ES-I3 (cell line): ENCODE measurements around the gene ARHGEF4.

ENCODE experiments used
- H3K36me3 ChIP-seq: 2 replicates; pipeline ENCODE4 v1.6.1; 2013; ENCODE audit warnings: mild to moderate bottlenecking, low read length, control low read depth, moderate library complexity; ENCODE audit not compliant: insufficient read depth
- H3K4me1 ChIP-seq: 2 replicates; pipeline ENCODE4 v1.6.1; 2013; ENCODE audit warnings: mild to moderate bottlenecking, control low read depth, low read length; ENCODE audit not compliant: insufficient read depth
- H3K9ac ChIP-seq: 2 replicates; pipeline ENCODE4 v1.6.1; 2013; ENCODE audit warnings: low read depth, mild to moderate bottlenecking, low read length, moderate library complexity
- H3K9me3 ChIP-seq: 2 replicates; pipeline ENCODE4 v1.6.1; 2013; ENCODE audit warnings: mild to moderate bottlenecking, low read length, moderate library complexity; ENCODE audit not compliant: control insufficient read depth, insufficient read depth

Gene ARHGEF4

DNA sequence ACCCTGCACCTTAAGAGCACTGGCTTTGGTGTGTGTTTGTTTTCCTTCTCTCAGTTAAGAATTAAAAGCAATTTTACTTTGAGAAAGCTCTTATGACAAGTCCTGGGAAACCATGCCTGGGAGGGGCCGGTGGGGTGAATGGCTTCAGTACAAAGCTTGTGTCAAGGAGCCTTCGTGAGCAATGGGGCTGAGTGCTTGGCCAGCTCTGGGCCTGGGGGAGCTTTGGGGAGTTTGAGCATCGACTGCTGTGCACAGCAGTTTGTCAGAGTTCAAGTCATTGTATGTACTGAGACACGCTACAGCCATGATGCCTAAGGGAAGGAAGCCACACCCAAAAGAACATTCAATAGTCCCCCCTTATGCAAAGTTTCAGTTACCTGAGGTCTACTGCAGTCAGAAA, 75.8 kb downstream of the ARHGEF4 start:
- H3K9ac ChIP-seq = no peak overlapping the region
- H3K4me1 ChIP-seq = peaks cover 7% of the 10 kb centered on the region; the same call in 1 of the 2 replicates
- H3K36me3 ChIP-seq = no peaks in the 10 kb centered on the region
- H3K9me3 ChIP-seq = no peaks in the 10 kb centered on the region

DNA sequence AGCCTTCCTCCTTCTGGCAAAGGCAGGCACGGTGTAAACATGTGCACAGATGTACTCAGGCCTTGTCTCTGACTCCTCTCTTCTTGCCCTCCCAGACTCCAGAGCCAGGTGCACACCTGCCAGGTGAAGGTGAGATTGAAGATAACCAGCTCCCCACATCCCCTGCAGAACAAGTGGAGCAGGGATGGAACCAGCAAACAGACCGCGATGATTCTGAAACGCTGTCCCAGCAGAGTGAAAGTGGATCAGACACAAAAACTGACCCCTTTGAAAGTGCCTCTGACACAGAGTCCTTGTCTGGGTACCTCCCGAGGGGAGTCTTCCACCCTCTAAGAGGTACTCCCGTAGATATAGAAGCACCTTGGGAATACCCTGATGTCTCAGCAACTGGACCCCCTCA, 77.2 kb downstream of the ARHGEF4 start:
- Histone ChIP-seq H3K9me3 (no peaks in the 10 kb centered on the region), H3K9ac (no peak overlapping the region), H3K36me3 (no peaks in the 10 kb centered on the region), H3K4me1 (peaks cover 11% of the 10 kb centered on the region; the same call in 1 of the 2 replicates)

DNA sequence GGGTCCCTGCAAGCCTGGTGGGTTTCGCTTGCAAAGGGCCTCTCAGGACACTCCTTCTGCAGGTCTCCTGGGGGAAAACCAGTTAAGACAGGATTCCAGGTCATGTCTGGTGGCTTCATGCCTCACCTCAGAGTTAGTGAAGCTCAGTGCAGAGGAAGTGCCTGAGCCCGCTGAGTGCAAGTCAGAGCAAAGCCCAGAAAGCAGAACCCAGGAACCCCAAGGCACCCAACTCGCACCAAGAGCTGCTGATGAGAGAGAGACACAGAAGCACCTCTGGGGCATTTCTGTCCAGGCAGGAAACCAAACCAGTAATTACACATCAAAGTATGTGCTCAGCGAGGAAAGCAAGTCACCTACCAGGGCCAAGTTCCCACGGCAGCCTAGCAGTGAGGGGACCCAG, 78.4 kb downstream of the ARHGEF4 start:
- H3K9me3 ChIP-seq = no peaks in the 10 kb centered on the region
- no peaks in the 10 kb centered on the region for H3K36me3 ChIP-seq
- H3K4me1 ChIP-seq = peaks cover 11% of the 10 kb centered on the region; the same call in 1 of the 2 replicates
- H3K9ac ChIP-seq = no peak overlapping the region

DNA sequence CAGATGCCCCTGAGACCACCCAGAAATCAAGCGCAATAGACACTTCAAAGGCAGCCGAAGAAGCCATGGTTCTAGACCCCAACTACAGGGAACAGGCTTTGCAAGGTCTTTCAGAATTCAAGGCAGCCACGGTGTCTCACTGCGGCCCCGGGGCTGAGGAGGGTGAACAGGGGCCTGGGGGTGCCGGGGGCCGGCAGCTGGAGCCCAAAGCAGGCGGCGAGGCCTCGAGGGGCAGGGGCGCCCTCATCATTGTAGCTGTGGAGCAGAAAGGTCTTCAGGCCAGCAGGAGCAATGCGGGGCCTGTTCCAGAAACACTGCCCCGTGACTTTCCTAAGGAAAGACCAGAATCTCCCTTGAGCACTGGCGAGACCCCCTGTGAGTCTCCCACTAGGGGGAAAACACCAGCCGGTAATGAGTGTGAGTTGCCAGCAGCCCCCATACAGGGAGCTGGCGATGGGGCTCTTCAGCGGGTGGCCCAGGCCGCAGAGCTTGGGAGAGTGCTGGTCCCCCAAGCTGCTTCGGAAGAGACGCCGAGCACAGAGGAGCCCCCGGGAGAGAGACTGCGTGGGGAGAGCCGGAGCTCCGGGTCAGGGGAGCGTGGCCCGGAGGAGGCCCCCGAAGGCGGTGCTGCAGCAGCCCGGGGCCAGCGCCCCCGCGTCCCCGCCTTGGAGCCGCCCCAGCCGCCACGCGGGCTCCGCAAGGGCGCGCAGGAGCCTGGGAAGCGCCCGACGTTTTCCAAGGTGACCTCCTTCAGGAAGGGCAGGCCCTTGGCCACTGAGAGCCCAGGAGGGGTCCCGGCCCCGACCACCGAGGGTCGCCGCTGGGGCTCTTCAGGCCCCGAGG, 79.1 kb downstream of the ARHGEF4 start:
- Histone ChIP-seq H3K9ac (no peak overlapping the region), H3K9me3 (no peaks in the 10 kb centered on the region), H3K4me1 (peaks cover 11% of the 10 kb centered on the region; the same call in 1 of the 2 replicates), H3K36me3 (no peaks in the 10 kb centered on the region)

DNA sequence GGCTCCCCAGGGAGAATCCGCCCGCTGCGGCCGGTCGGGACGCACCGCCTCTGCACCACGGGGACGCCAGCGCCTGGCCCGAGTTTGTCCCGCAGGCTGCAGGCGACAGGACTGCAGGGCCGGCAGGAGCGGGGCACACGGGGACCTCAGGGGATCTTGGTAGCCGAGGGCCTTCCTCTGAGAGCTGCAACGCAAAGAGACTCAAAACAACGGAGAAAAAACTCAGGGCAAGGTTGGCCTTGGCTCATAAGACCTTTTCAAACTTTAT, 79.7 kb downstream of the ARHGEF4 start:
- peaks cover 6% of the 10 kb centered on the region; the same call in 1 of the 2 replicates for H3K4me1 ChIP-seq
- no peaks in the 10 kb centered on the region for H3K9me3 ChIP-seq
- no peaks in the 10 kb centered on the region for H3K36me3 ChIP-seq
- H3K9ac ChIP-seq = no peak overlapping the region

DNA sequence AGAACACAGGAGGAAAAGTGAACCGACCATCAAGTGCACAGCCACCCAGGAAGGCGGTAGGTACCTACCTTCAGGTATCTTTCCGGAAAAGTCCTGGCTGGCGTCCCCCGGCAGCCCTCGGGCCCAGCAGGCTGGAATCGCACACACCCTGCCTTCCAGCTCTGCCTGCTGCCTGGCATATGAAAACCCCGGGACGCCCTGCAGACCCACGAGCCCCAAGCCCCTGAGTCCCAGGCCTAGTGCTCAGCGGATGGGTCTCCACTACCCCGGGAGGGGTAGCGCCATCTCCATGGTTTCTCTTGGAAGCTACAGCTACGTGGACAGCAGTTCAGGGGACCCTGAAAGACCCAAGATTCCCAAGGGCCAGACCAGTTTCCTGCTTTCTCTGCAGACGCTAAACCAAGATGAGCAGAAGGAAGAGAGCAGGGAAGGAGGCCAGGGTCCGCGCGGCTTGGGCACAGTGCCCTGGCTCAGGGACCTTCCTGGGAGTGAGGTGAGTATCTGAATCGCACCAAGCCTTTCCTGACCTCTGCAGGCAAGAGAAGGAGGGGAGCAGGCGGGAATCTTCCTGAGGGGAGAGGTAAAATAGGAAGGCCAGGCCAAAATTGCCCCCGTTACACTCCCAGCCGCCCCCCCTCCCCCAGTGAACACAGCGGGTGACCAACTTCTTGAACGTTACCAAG, 80.4 kb downstream of the ARHGEF4 start:
- H3K36me3 ChIP-seq = no peaks in the 10 kb centered on the region
- H3K9ac ChIP-seq = no peak overlapping the region
- peaks cover 4% of the 10 kb centered on the region; the same call in 1 of the 2 replicates for H3K4me1 ChIP-seq
- H3K9me3 ChIP-seq = no peaks in the 10 kb centered on the region

DNA sequence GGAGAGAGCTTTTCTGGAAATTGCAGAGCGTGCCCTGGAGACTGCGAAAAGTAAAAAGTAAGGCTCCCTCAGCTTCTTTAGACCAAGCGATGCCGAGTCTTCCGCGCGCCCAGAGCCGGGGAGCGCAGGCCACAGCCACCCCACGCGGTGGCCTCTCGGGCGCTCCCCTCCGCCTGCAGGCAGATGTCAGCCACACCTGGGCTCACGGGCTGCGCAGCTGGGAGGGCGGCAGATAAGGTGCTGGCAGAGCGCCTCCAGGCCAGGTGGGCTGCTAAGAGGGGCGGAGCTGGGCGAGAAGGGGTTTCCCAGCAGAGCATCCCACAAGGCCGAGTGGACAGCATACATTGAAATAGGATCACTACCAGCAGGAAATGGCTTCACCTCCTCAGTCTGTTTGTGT, 81.7 kb downstream of the ARHGEF4 start:
- H3K4me1 ChIP-seq = peaks cover 4% of the 10 kb centered on the region; the same call in 1 of the 2 replicates
- no peak overlapping the region for H3K9ac ChIP-seq
- H3K9me3 ChIP-seq = no peaks in the 10 kb centered on the region
- H3K36me3 ChIP-seq = no peaks in the 10 kb centered on the region

DNA sequence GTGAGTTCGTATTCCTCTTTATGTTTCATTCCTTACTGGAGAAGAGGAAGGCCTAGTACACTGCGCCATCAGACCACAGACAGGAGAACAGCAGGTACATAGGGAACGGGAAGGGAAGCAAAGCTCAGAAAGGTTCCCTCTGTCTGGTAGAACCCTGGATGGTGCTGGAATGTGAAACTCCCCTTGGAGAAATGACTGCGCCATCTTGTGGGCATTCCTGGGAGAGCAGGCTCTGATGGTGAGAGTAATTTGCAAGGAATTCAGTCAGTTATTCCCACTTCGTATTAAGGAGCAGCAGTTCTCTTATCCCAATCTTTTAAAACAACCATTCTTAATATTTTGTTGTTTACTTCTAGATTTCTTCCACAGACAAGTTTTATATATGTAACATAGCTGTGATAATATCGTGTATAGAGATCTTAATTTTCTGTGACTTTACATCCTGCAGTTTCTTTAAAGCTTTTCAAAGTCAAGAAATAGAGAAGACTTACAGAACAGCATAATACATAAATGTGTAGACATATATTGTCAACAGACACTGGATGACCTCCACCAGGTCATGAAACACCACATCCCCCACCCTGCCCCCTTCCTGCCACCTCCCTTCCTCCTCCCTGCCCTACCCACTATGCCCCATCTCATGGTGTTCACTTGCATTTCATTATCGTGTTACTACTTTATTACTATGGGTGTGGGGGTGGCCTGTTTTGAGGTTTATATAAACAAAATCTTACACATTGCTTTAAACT, 83.9 kb downstream of the ARHGEF4 start:
- Histone ChIP-seq H3K36me3 (no peaks in the 10 kb centered on the region), H3K9me3 (no peaks in the 10 kb centered on the region; the same call in 1 of the 2 replicates), H3K9ac (no peak overlapping the region), H3K4me1 (peaks cover 4% of the 10 kb centered on the region; the same call in 1 of the 2 replicates)

DNA sequence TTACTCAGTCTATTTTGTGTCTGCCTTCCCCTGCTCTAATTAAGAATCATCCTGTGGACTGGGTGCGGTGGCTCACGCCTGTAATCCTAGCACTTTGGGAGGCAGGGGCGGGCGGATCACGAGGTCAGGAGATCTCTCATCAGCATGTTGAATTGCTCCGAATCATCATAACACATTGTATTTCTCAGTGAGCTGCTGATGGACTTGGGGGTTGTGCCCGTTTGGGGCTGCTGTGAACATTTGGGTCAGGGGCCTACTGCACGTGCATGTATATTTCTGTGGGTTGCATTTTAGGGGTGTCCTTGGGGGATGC, 84.4 kb downstream of the ARHGEF4 start:
- H3K36me3 ChIP-seq = no peaks in the 10 kb centered on the region
- H3K9ac ChIP-seq = no peak overlapping the region
- no peaks in the 10 kb centered on the region; the same call in 1 of the 2 replicates for H3K9me3 ChIP-seq
- peaks cover 4% of the 10 kb centered on the region; the same call in 1 of the 2 replicates for H3K4me1 ChIP-seq

DNA sequence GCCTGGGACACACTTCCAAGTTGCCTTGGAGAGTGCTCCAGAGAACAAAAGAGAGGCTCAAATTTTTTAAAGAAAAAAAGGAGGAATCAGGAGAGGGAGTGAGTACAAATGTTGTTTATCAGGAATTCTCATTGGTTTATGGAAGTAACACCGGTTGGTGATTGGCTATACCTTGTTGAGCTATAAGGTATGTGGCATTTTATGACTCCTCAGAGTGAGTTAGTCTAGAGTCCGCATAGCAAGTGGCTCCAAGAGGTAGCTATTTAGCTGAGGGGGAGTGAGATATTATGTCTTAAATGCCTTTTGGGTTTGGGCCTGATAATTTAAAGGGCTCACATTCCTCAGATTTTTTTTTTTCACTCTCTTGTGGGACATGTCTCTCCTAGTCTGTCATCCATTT, 85.7 kb downstream of the ARHGEF4 start:
- peaks cover 4% of the 10 kb centered on the region; the same call in 1 of the 2 replicates for H3K4me1 ChIP-seq
- H3K9me3 ChIP-seq = no peaks in the 10 kb centered on the region; the same call in 1 of the 2 replicates
- H3K9ac ChIP-seq = no peak overlapping the region
- H3K36me3 ChIP-seq = no peaks in the 10 kb centered on the region

DNA sequence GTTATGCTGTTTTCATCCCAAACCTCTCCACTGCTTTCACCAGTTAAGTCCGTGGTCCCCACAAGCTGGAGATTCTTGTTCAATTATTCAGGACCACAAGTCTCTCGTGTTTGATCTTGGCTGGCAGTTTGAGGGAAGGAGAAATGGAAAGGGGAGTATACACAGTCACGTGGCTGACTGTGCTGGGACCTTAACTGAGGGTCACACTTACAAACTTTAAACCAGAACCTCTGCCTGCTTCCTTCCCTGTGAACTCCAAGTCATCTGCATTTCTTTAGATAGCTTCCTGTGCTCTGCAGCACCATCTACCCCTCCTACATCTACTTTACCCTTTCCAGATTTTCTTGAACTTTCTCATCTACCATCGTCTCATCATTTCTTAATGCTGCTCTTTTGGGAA, 91.7 kb downstream of the ARHGEF4 start:
- H3K36me3 ChIP-seq = peaks cover 3% of the 10 kb centered on the region; the same call in 1 of the 2 replicates
- H3K4me1 ChIP-seq = 0 out of 2 replicates have a peak, but pooled peaks cover 10% of the 10 kb centered on the region
- no peak overlapping the region for H3K9ac ChIP-seq
- no peaks in the 10 kb centered on the region; the same call in 1 of the 2 replicates for H3K9me3 ChIP-seq

DNA sequence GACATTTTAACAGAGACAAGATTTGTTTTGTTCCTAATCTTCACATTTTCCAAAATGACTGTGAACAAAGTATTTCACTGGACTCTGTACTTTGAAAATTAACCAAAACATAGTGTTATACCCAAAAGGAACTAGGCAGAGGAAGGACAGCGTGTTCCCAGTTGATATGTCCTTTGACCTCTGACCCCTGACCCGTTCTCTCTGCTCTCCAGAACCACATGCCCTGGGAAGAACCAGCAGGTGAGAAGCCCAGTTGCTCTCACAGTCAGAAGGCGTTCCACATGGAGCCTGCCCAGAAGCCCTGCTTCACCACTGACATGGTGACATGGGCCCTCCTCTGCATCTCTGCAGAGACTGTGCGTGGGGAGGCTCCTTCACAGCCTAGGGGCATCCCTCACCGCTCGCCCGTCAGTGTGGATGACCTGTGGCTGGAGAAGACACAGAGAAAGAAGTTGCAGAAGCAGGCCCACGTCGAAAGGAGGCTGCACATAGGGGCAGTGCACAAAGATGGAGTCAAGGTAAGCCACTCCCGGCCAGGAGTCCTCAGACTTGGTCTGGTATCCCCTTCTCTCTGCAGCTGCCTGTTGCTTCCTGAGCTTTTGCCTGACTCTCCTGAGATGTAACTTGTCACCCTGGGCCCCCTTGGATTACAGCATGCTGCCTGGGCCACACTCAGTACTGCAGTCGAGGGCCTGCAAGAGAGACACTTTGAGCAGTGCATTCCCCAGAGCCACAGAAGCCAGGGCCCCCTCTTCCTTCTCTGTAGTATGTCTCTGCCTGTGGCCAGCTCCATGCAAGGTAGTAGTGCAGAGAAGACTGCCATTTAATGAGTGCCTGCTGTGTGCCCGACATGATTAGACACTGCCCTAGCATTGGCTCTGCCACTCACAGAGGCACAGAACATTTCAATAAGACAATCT, 94.3 kb downstream of the ARHGEF4 start:
- Histone ChIP-seq H3K4me1 (peaks cover 17% of the 10 kb centered on the region; the same call in 1 of the 2 replicates), H3K9ac (no peak overlapping the region), H3K36me3 (peaks cover 3% of the 10 kb centered on the region; the same call in 1 of the 2 replicates), H3K9me3 (no peaks in the 10 kb centered on the region)

DNA sequence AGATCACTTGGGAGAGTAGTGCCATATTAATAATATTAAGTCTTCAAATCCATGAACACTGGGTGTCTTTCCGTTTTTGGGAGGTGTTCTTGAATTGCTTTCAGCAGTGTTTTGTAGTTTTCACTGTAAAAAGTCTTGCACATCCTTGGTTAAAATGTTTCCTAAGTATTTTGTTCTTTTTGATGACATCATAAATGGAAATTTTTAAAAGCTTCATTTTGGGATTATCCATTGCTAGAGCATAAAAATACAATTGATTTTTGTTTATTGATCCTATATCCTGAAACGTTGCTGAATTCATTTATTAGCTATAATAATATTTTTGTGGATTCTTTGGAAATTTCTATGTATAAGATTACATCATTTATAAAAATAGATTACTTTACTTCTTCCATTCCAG, 96.8 kb downstream of the ARHGEF4 start:
- peaks cover 13% of the 10 kb centered on the region; the same call in 1 of the 2 replicates for H3K4me1 ChIP-seq
- H3K36me3 ChIP-seq = peaks cover 3% of the 10 kb centered on the region; the same call in 1 of the 2 replicates
- H3K9me3 ChIP-seq = no peaks in the 10 kb centered on the region
- H3K9ac ChIP-seq = no peak overlapping the region
